Measurements from ENCODE around the gene CYP4F2. TPM values are rescaled to one million over a fixed set of nuclear protein-coding genes. Genes with fewer than 3 reads are reported as not detected.

Gene CYP4F2
- total RNA-seq, 1 experiment from 2014 or later, result not detected

Other genes starting within 250 kb of the CYP4F2 start
- gene CYP4F12, start 225.0 kb downstream of the CYP4F2 start, total RNA-seq (2014; rRNA removed), result not detected in 2 replicates
- not detected in 2 replicates for gene OR10H2, start 170.1 kb downstream of the CYP4F2 start, total RNA-seq (2014; rRNA removed)
- gene OR10H3, start 160.1 kb downstream of the CYP4F2 start, total RNA-seq (2014; rRNA removed), result not detected in 2 replicates
- not detected in 2 replicates for gene OR10H5, start 110.4 kb downstream of the CYP4F2 start, total RNA-seq (2014; rRNA removed)
- not detected in 2 replicates for gene OR10H1, start 82.4 kb downstream of the CYP4F2 start, total RNA-seq (2014; rRNA removed)
- 0.06 and 0.26 TPM in 2 replicates for gene CYP4F11, start 36.5 kb upstream of the CYP4F2 start, total RNA-seq (2014; rRNA removed)
- not detected in 2 replicates for gene OR10H4, start 50.9 kb upstream of the CYP4F2 start, total RNA-seq (2014; rRNA removed)
- gene TPM4, start 178.4 kb upstream of the CYP4F2 start, total RNA-seq (2014; rRNA removed), result 1,271 and 1,447 TPM in 2 replicates
- 76.9 and 78.5 TPM in 2 replicates for gene RAB8A, start 213.8 kb upstream of the CYP4F2 start, total RNA-seq (2014; rRNA removed)
- gene HSH2D, start 245.6 kb upstream of the CYP4F2 start, total RNA-seq (2014; rRNA removed), result not detected in 2 replicates

All from LHCN-M2 (cell line).